ENCODE data around the gene COL13A1. TPM values are rescaled to one million over a fixed set of nuclear protein-coding genes. Genes with fewer than 3 reads are reported as not detected.

Gene COL13A1
- total RNA-seq, 1 experiment from 2014 or later, result 3.6 TPM

DNA sequence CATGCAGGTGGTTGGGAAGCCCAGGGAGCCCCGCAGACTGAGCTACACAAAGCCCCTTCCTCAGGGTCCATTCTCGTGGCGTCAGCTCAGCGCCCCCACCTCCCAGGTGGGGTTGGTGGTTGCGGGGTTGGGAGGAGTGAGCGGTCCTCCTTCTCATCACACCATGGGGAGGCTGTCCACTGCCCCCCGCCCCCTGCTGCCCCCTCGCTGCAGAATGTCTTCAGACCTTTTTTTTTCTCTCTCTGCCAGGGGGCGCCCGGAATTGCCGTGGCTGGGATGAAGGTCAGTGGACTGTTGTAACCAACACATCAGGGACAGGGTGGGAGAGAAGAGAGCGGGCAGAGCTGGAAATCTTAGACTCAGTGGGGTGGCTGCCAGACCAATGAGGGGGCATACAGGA, 116.3 kb downstream of the COL13A1 start:
- H2BK20ac ChIP-seq (ENCODE audit: low read depth, low read length, poor library complexity, severe bottlenecking), result no peak overlapping the region
- H3T11ph ChIP-seq (ENCODE audit: low read length), result no peak overlapping the region
- H4K91ac ChIP-seq (ENCODE audit: insufficient read length, low read depth, low read length), result no peak overlapping the region
- H3K14ac ChIP-seq (ENCODE audit: insufficient read depth, low read length), result no peak overlapping the region
- peaks cover 17 to 30% of the 10 kb centered on the region in 2 experiments for H3K4me1 Mint-ChIP-seq
- H3K23ac ChIP-seq (ENCODE audit: insufficient read length, low read depth, low read length), result no peak overlapping the region
- H3K27ac Mint-ChIP-seq, result no peak overlapping the region; a peak in 1 of 7 replicates
- no peak overlapping the region for H3K4me2 ChIP-seq (ENCODE audit: insufficient read depth, insufficient read length, low read length)
- no peaks in the 10 kb centered on the region for H3K9me3 Mint-ChIP-seq
- no peaks in the 10 kb centered on the region for H3K79me1 ChIP-seq (ENCODE audit: insufficient read depth, low read depth, low read length, poor library complexity, severe bottlenecking)
- H3K4ac ChIP-seq (ENCODE audit: low read depth, low read length), result no peak overlapping the region
- no peaks in the 10 kb centered on the region for H3K79me2 ChIP-seq (ENCODE audit: insufficient read depth, low read length)
- H2AFZ ChIP-seq (ENCODE audit: low read length), result no peak overlapping the region
- H2BK5ac ChIP-seq (ENCODE audit: insufficient read length, low read length), result no peak overlapping the region
- H4K8ac ChIP-seq (replicated peaks; ENCODE audit: insufficient read length, low read depth, low read length), result no peak overlapping the region
- H3K56ac ChIP-seq (ENCODE audit: insufficient read length, low read depth, low read length), result no peak overlapping the region
- no peaks in the 10 kb centered on the region for H3K9me3 ChIP-seq (ENCODE audit: control insufficient read depth, low read depth, low read length)
- H2AK5ac ChIP-seq (ENCODE audit: insufficient read length, low read length), result no peak overlapping the region
- H3K18ac ChIP-seq (ENCODE audit: insufficient read length, low read depth, low read length), result no peak overlapping the region
- TF ChIP-seq, protein P1, sequence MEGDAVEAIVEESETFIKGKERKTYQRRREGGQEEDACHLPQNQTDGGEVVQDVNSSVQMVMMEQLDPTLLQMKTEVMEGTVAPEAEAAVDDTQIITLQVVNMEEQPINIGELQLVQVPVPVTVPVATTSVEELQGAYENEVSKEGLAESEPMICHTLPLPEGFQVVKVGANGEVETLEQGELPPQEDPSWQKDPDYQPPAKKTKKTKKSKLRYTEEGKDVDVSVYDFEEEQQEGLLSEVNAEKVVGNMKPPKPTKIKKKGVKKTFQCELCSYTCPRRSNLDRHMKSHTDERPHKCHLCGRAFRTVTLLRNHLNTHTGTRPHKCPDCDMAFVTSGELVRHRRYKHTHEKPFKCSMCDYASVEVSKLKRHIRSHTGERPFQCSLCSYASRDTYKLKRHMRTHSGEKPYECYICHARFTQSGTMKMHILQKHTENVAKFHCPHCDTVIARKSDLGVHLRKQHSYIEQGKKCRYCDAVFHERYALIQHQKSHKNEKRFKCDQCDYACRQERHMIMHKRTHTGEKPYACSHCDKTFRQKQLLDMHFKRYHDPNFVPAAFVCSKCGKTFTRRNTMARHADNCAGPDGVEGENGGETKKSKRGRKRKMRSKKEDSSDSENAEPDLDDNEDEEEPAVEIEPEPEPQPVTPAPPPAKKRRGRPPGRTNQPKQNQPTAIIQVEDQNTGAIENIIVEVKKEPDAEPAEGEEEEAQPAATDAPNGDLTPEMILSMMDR (conservative IDR thresholded peaks at IDR 0.05), result peak; percentile 35; the same call in 2 of the 3 replicates
- no peak for DNase-seq
- no peak overlapping the region for H2BK120ac ChIP-seq (ENCODE audit: low read depth, low read length, poor library complexity, severe bottlenecking)
- no CpG with 5 or more reads among the region's 12 CpGs for WGBS (ENCODE audit: extremely low coverage, insufficient read length, low lambda C conversion rate)
- no peaks in the 10 kb centered on the region for H3K36me3 Mint-ChIP-seq (ENCODE audit: insufficient read depth in 1 of 3, low read depth in 3 of 3)
- H3K23me2 ChIP-seq (ENCODE audit: insufficient read length, low read depth, low read length, poor library complexity, severe bottlenecking), result no peaks in the 10 kb centered on the region
- no peak overlapping the region for H3K9ac ChIP-seq (ENCODE audit: extremely low read depth, insufficient read length, low read length)
- no peak overlapping the region for H2BK15ac ChIP-seq (ENCODE audit: low read depth, low read length)
- no peak overlapping the region for H3K4me3 Mint-ChIP-seq
- H4K20me1 ChIP-seq (ENCODE audit: control insufficient read depth, insufficient read depth, insufficient read length), result no peaks in the 10 kb centered on the region
- peaks cover 25% of the 10 kb centered on the region for H3K27me3 Mint-ChIP-seq (ENCODE audit: low read depth)
- no peaks in the 10 kb centered on the region for H3K4me1 ChIP-seq (ENCODE audit: insufficient read depth, low read length)
- no peaks in the 10 kb centered on the region for H3K27me3 ChIP-seq (ENCODE audit: insufficient read depth, low read length)
- H4K5ac ChIP-seq (ENCODE audit: insufficient read length, low read depth, low read length), result no peak overlapping the region
- H3K27ac ChIP-seq (ENCODE audit: insufficient read length, low read depth, low read length), result no peak overlapping the region
- H2BK12ac ChIP-seq (ENCODE audit: insufficient read length, low read depth, low read length), result no peak overlapping the region

Measured in H9 (cell line).